Heart right ventricle (tissue), 16 donors: Measurements from ENCODE around the gene NUDT1. TPM values are rescaled to one million over a fixed set of nuclear protein-coding genes. Genes with fewer than 3 reads are reported as not detected.

ENCODE experiments used
- ATAC-seq, 8 donors: fragments of 200-7000 bp; cut with Tn5 transposase; one replicate each; pipeline ENCODE4 v1.9.1; 2020; ENCODE audit warnings: mild to moderate bottlenecking in 8 of 8, moderate library complexity in 8 of 8, moderate number of reproducible peaks in 1 of 8
- DNase-seq, 2 donors: peaks; one replicate each; pipeline ENCODE4 v3.0.0-alpha.2; 2020
- H3K27ac ChIP-seq, 10 donors: fragments of 200-600 bp; sonication (generic) in 2 of 10; one replicate each; pipeline versions ENCODE4 v1.5.0 to v1.8.0; 2020 to 2022; ENCODE audit warnings: mild to moderate bottlenecking in 3 of 10
- H3K27me3 ChIP-seq, 7 donors: fragments of 200-600 bp; one replicate each; pipeline ENCODE4 v1.8.0; 2021 to 2022; ENCODE audit warnings: mild to moderate bottlenecking in 2 of 7
- H3K36me3 ChIP-seq, 9 donors: fragments of 200-600 bp; sonication (generic) in 1 of 9; one replicate each; pipeline versions ENCODE4 v1.5.0 to v1.8.0; 2020 to 2022; ENCODE audit warnings: mild to moderate bottlenecking in 2 of 9
- H3K4me1 ChIP-seq, 9 donors: fragments of 200-600 bp; sonication (generic) in 1 of 9; one replicate each; pipeline versions ENCODE4 v1.5.0 to v1.8.0; 2020 to 2022; ENCODE audit warnings: mild to moderate bottlenecking in 4 of 9
- H3K4me3 ChIP-seq, 10 donors: fragments of 200-600 bp; sonication (generic) in 2 of 10; one replicate each; pipeline versions ENCODE4 v1.5.0 to v1.8.0; 2020 to 2022; ENCODE audit warnings: mild to moderate bottlenecking in 7 of 10, moderate library complexity in 2 of 10
- H3K9me3 ChIP-seq, 11 donors: fragments of 200-600 bp in 10 of 11; sonication (generic) in 2 of 11; one replicate each; pipeline versions ENCODE4 v1.5.0 to v1.8.0; 2013 to 2022; ENCODE audit warnings: mild to moderate bottlenecking in 2 of 11, control low read depth in 1 of 11, moderate library complexity in 1 of 11
- WGBS, 2 donors: extraction: QIAGEN DNeasy Blood & Tissue Kit; methylation state at CpG; one replicate each; pipeline ENCODE4 v1.1.7; 2013; ENCODE audit warnings: inconsistent platforms in 1 of 2; 5-methylcytosine and 5-hydroxymethylcytosine counted together
- intact Hi-C, 10 donors: fragments of 100-400 bp; cut with DNase I; formaldehyde crosslinking; loops; one replicate each; pipeline versions ENCODE4 v1.11.1 to v1.14.2; 2022
- polyA plus RNA-seq, 2 donors: library from polyadenylated mRNA; stranded (reverse); fragments of 200-250 nt; gene quantifications; one replicate each; pipeline ENCODE4 v1.2.3, GENCODE V29; 2013
- total RNA-seq, 10 donors: library from RNA; stranded (reverse); fragmentation: NEBNext Ultra II Directional in 3 of 10; extraction: Animal tissue kit (Norgen Biotek cat#: 25700) in 3 of 10; gene quantifications; one replicate each; pipeline versions ENCODE4 v1.2.1 to v1.2.4, GENCODE V29; 2021 to 2023
- TF ChIP-seq, protein P1 (sequence below), 9 donors: fragments of 200-600 bp; sonication (generic) in 2 of 9; IDR thresholded peaks; one replicate each; pipeline versions ENCODE4 v1.5.0 to v1.8.0; 2021 to 2022; ENCODE audit warnings: antibody characterized with exemption in 9 of 9, mild to moderate bottlenecking in 5 of 9, moderate library complexity in 1 of 9
- donor health status: Arrhythmogenic right ventricular cardiomyopathy.
- donor health status: ischemic (EF 13 %, LVEDD 7.1; RV severe dilation, severe dysfunction).
- donor health status: healthy with polysubstance abuse.
- donor health status: DM: no; HTN: yes; CAD: no.
- donor health status: DM: no; HTN: no; CAD: no.
- donor health status: ischemic (EF 25% LVEDD 6.9; RV normal size, moderate dysfunction).
- donor health status: ischemic (EF 25% LVEDD 5.7; RV mildly dilated, moderate dysfunction).
- donor health status: healthy.
- donor health status: DM: yes; HTN: yes; CAD: no.
- donor health status: Ischemic cardiomyopathy.
- donor health status: ischemic (EF 35%, LVEDD 5.7; RV mildly dilated, moderate dysfunction).
- donor health status: nonischemic (EF 11% LVEDD 7.7; RV severe dilation, severe dysfunction).
- donor health status: DM: yes; HTN: yes; CAD: no.
- donor health status: PGD.
- donor health status: ischemic (EF 29% LVEDD 5.4; RV normal size, mild dysfunction).
- donor health status: nonischemic (EF 23%, LVEDD 6.1; RV moderate dilation, normal function).

NUDT1 gene
- total and polyA plus RNA-seq, 12 donors, result 7.7 to 35.8 (median 12.8) TPM

- TF ChIP-seq, protein P1, sequence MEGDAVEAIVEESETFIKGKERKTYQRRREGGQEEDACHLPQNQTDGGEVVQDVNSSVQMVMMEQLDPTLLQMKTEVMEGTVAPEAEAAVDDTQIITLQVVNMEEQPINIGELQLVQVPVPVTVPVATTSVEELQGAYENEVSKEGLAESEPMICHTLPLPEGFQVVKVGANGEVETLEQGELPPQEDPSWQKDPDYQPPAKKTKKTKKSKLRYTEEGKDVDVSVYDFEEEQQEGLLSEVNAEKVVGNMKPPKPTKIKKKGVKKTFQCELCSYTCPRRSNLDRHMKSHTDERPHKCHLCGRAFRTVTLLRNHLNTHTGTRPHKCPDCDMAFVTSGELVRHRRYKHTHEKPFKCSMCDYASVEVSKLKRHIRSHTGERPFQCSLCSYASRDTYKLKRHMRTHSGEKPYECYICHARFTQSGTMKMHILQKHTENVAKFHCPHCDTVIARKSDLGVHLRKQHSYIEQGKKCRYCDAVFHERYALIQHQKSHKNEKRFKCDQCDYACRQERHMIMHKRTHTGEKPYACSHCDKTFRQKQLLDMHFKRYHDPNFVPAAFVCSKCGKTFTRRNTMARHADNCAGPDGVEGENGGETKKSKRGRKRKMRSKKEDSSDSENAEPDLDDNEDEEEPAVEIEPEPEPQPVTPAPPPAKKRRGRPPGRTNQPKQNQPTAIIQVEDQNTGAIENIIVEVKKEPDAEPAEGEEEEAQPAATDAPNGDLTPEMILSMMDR (IDR thresholded peaks at IDR 0.05), result no peak
- no peak for DNase-seq
- Histone ChIP-seq H3K36me3 (peaks cover 0 to 40% (median 11%) of the 10 kb centered on the region in 9 donors), H3K27ac (peak overlapping the region in 1 of 10 donors; percentile 15), H3K4me3 (no peak overlapping the region), H3K9me3 (peaks cover 0 to 13% (median 0%) of the 10 kb centered on the region in 11 donors), H3K4me1 (peaks cover 6 to 31% (median 22%) of the 10 kb centered on the region in 9 donors), H3K27me3 (no peaks in the 10 kb centered on the region)
- ATAC-seq, result peak in 1 of 8 donors; percentile 16
- intact Hi-C loops, result loop anchor here in 4 of 10 donors (5.0 to 10.0 kb wide), 3 partner anchors 86 to 96 kb away; no protein-coding TSS in a partner anchor
- 87 to 92% methylated on average over 15 of the region's 15 CpGs for WGBS, 2 donors
Measured at GRCh38 chr7:2198206-2198605, 43.8 kb upstream of the NUDT1 start.

DNA sequence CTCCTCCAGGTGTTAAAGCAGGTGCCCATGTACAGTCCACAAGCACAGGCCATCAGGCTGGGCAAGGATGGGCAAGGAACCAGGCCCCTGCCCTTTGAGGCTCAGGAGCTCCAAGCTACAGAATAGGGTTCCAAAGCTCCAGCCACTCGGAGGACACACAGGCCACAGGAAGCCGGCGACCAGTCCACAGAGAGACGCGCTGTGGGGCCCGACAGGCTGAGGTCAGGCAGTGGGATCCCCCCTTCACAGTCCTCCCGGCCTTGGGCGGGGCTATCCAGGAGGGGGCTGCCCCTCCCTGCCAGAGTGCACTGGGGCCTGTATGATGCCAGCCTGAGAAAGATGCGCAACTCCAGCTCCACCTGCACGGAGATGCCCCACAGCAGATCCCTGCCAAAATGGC lies 43.3 kb upstream of the NUDT1 start:
- Histone ChIP-seq H3K9me3 (peaks cover 0 to 13% (median 0%) of the 10 kb centered on the region in 11 donors), H3K36me3 (peaks cover 0 to 40% (median 11%) of the 10 kb centered on the region in 9 donors), H3K27ac (no peak overlapping the region), H3K4me3 (no peak overlapping the region), H3K4me1 (peaks cover 8 to 37% (median 26%) of the 10 kb centered on the region in 9 donors), H3K27me3 (no peaks in the 10 kb centered on the region)
- DNase-seq (no peak), ATAC-seq (no peak)
- TF ChIP-seq, protein P1 (IDR thresholded peaks at IDR 0.05), result no peak
- WGBS, 2 donors, result 87 to 95% methylated on average over 10 of the region's 10 CpGs
- intact Hi-C loops, result loop anchor here in 4 of 10 donors (5.0 to 10.0 kb wide), 3 partner anchors 86 to 96 kb away; no protein-coding TSS in a partner anchor

DNA sequence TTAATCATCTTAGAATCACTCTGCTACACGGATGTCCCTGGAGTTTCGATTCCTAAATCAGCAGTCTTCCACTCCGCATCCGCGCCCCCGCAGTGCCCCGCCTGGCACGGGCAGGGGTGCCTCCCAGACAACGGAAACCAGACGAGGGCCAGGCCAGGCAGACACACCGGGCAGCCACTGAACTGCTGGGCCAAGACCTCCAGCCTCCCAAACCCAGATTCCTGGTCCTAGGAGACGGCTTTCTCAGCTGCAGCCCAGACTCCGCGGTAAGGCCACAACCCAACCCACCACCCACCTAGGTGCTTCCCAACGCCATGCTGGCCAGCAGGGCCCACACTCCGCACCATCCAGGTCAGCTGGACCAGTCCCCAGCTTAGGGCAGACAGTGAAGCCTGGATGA lies 42.5 kb upstream of the NUDT1 start:
- no peak for ATAC-seq
- peaks cover 0 to 40% (median 11%) of the 10 kb centered on the region in 9 donors for H3K36me3 ChIP-seq
- H3K4me1 ChIP-seq, result peaks cover 8 to 44% (median 28%) of the 10 kb centered on the region in 9 donors
- no peaks in the 10 kb centered on the region for H3K27me3 ChIP-seq
- no peak for DNase-seq
- no peak overlapping the region for H3K4me3 ChIP-seq
- 95 to 97% methylated on average over 16 of the region's 16 CpGs for WGBS, 2 donors
- TF ChIP-seq, protein P1 (IDR thresholded peaks at IDR 0.05), result no peak
- intact Hi-C loops, result loop anchor here in 4 of 10 donors (5.0 to 10.0 kb wide), 3 partner anchors 87 to 97 kb away; no protein-coding TSS in a partner anchor
- peaks cover 0 to 13% (median 0%) of the 10 kb centered on the region in 11 donors for H3K9me3 ChIP-seq
- H3K27ac ChIP-seq, result no peak overlapping the region

GRCh38 chr7:2199956-2200583 lies 42.0 kb upstream of the NUDT1 start:
- Histone ChIP-seq H3K4me3 (no peak overlapping the region), H3K27ac (no peak overlapping the region), H3K9me3 (peaks cover 0 to 12% (median 0%) of the 10 kb centered on the region in 11 donors), H3K36me3 (peaks cover 0 to 40% (median 11%) of the 10 kb centered on the region in 9 donors), H3K4me1 (peaks cover 8 to 42% (median 26%) of the 10 kb centered on the region in 9 donors), H3K27me3 (no peaks in the 10 kb centered on the region)
- intact Hi-C loops, result loop anchor here (5.0 to 10.0 kb wide), 9 partner anchors 88 to 615 kb away; partner anchors contain the start of gene ELFN1 (in 1 of the 10)
- TF ChIP-seq, protein P1 (IDR thresholded peaks at IDR 0.05), result no peak
- DNase-seq (no peak), ATAC-seq (no peak)
- 95% methylated on average over 25 of the region's 25 CpGs for WGBS, 2 donors
